DLD1 (cell line): ENCODE results near the gene ZC3H6.
"Not testable (repeated sequence)": the region's sequence is repeated elsewhere in the genome, so short reads cannot be mapped to it uniquely, and the experiment has no call there.

Experiments used
- in situ Hi-C: cut with HindIII; loops from 2 replicates; pipeline ENCODE4 v1.10.0; 2017; ENCODE audit warnings: low sequenced_read_pairs

Gene ZC3H6

GRCh38 chr2:112275887-112276773 is 733 bp downstream of the ZC3H6 start:
- in situ Hi-C loops: no loop called here

GRCh38 chr2:112276954-112277353 is 1.6 kb downstream of the ZC3H6 start:
- in situ Hi-C loops: no loop called here

- in situ Hi-C loops: no loop called here
These were observed 2.3 kb downstream of the ZC3H6 start for GRCh38 chr2:112277596-112278220.

- in situ Hi-C loops: not testable (repeated sequence)
These were observed 6.7 kb downstream of the ZC3H6 start for GRCh38 chr2:112282066-112282465.

GRCh38 chr2:112283535-112283934 is 8.1 kb downstream of the ZC3H6 start:
- in situ Hi-C loops: not testable (repeated sequence)

- in situ Hi-C loops: no loop called here
These were observed 14.7 kb downstream of the ZC3H6 start for GRCh38 chr2:112290088-112290487.

GRCh38 chr2:112290648-112291047 is 15.3 kb downstream of the ZC3H6 start:
- in situ Hi-C loops: no loop called here

GRCh38 chr2:112293636-112294401 is 18.4 kb downstream of the ZC3H6 start:
- in situ Hi-C loops: no loop called here

GRCh38 chr2:112295407-112296078 is 20.1 kb downstream of the ZC3H6 start:
- in situ Hi-C loops: no loop called here

- in situ Hi-C loops: no loop called here
These were observed 21.0 kb downstream of the ZC3H6 start for GRCh38 chr2:112296407-112296806.

- in situ Hi-C loops: no loop called here
These were observed 25.8 kb downstream of the ZC3H6 start for GRCh38 chr2:112301171-112301584.

- in situ Hi-C loops: no loop called here
These were observed 26.6 kb downstream of the ZC3H6 start for GRCh38 chr2:112301973-112302372.

GRCh38 chr2:112304298-112304941 is 29.0 kb downstream of the ZC3H6 start:
- in situ Hi-C loops: no loop called here

- in situ Hi-C loops: no loop called here
These were observed 29.7 kb downstream of the ZC3H6 start for GRCh38 chr2:112305132-112305531.

- in situ Hi-C loops: no loop called here
These were observed 35.5 kb downstream of the ZC3H6 start for GRCh38 chr2:112310906-112311305.

GRCh38 chr2:112311932-112312331 is 36.5 kb downstream of the ZC3H6 start:
- in situ Hi-C loops: no loop called here

- in situ Hi-C loops: no loop called here
These were observed 37.4 kb downstream of the ZC3H6 start for GRCh38 chr2:112312821-112313220.

GRCh38 chr2:112314856-112315255 is 39.5 kb downstream of the ZC3H6 start:
- in situ Hi-C loops: no loop called here

GRCh38 chr2:112317303-112318158 is 42.1 kb downstream of the ZC3H6 start:
- in situ Hi-C loops: no loop called here

- in situ Hi-C loops: no loop called here
These were observed 43.1 kb downstream of the ZC3H6 start for GRCh38 chr2:112318515-112318914.
